Measurements from ENCODE around the gene PLRG1.
A peak's percentile ranks its signal among the peaks of the same experiment; 100 is the strongest.

Gene PLRG1

DNA sequence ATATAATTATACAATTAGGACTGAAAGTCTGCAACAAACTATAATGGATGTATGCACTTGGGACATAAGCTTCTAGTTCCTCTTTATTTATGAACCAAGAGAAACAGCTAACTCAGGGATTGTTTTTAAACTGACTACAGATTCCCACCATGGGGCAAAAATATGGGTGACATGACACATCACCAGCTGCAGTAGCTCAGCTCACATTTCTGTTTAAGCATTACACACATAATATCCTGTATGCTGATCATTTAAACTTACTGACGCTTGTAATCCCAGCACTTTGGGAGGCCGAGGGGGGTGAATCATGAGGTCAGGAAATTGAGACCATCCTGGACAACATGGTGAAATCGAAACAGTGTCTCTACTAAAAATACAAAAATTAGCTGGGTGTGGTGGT lies 24.1 kb upstream of the PLRG1 start:
- DNase-seq = no peak

DNA sequence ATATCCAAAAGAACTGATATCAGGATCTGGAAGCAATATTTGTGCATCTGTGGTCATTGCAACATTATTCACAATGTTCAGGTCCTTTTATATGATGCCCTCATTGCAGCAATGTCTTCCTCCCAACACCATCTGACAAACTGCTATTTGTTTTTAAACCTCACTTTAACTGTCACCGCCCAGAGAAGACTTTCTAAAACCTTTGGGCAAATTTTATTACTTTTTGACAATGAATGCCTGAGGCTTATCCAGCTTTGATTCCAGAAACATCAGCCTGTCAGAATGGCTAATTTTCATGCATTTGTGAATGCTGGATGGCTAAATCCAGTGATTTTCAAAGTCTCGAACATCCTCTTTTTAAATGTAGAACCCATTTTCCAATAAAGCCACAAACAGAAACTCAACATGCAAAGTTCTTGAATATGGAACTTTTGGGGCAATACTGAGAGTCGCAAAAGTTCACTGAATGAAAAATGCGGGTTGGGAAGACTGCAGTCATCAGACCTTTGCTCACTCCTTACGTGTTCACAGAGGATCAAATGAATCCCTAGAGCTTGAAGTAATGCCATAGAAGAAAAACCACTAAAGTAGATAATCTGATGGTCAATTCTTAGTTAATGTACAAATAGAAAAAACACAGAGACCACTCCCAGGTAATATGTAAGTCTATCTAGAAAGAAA lies 23.1 kb upstream of the PLRG1 start:
- DNase-seq = no peak

DNA sequence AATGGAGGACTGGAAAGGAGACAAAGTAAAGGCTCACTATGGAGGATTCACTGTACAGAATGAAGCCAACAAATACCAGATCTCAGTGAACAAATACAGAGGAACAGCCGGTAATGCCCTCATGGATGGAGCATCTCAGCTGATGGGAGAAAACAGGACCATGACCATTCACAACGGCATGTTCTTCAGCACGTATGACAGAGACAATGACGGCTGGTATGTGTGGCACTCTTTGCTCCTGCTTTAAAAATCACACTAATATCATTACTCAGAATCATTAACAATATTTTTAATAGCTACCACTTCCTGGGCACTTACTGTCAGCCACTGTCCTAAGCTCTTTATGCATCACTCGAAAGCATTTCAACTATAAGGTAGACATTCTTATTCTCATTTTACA lies 19.4 kb upstream of the PLRG1 start:
- no peak for DNase-seq

DNA sequence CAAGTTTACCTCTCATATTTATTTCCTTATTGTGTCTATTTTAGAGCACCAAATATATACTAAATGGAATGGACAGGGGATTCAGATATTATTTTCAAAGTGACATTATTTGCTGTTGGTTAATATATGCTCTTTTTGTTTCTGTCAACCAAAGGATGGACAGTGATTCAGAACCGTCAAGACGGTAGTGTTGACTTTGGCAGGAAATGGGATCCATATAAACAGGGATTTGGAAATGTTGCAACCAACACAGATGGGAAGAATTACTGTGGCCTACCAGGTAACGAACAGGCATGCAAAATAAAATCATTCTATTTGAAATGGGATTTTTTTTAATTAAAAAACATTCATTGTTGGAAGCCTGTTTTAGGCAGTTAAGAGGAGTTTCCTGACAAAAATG lies 18.8 kb upstream of the PLRG1 start:
- DNase-seq = no peak

DNA sequence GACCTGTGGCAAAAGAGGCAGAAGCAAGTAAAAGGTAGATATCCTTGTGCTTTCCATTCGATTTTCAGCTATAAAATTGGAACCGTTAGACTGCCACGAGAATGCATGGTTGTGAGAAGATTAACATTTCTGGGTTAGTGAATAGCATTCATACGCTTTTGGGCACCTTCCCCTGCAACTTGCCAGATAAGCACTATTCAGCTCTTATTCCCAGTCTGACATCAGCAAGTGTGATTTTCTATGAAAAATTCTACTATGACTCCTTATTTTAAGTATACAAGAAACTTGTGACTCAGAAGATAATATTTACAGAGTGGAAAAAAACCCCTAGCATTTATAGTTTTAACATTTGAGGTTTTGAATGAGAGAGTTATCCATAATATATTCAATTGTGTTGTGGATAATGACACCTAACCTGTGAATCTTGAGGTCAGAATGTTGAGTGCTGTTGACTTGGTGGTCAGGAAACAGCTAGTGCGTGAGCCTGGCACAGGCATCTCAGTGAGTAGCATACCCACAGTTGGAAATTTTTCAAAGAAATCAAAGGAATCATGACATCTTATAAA lies 16.5 kb upstream of the PLRG1 start:
- no peak for DNase-seq

DNA sequence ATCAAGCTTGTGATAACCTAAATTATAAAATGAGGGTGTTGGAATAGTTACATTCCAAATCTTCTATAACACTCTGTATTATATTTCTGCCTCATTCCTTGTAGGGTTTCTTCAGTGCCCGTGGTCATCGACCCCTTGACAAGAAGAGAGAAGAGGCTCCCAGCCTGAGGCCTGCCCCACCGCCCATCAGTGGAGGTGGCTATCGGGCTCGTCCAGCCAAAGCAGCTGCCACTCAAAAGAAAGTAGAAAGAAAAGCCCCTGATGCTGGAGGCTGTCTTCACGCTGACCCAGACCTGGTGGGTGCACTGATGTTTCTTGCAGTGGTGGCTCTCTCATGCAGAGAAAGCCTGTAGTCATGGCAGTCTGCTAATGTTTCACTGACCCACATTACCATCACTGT lies 15.5 kb upstream of the PLRG1 start:
- no peak for DNase-seq

DNA sequence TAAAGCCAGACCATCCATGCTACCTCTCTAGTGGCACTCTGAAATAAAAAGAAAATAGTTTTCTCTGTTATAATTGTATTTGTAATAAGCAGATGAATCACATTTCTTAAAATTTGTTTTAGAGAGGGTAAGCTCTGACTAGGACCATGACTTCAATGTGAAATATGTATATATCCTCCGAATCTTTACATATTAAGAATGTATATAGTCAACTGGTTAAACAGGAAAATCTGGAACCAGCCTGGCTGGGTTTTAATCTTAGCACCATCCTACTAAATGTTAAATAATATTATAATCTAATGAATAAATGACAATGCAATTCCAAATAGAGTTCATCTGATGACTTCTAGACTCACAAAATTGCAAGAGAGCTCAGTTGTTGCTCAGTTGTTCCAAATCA lies 14.1 kb upstream of the PLRG1 start:
- DNase-seq = no peak

DNA sequence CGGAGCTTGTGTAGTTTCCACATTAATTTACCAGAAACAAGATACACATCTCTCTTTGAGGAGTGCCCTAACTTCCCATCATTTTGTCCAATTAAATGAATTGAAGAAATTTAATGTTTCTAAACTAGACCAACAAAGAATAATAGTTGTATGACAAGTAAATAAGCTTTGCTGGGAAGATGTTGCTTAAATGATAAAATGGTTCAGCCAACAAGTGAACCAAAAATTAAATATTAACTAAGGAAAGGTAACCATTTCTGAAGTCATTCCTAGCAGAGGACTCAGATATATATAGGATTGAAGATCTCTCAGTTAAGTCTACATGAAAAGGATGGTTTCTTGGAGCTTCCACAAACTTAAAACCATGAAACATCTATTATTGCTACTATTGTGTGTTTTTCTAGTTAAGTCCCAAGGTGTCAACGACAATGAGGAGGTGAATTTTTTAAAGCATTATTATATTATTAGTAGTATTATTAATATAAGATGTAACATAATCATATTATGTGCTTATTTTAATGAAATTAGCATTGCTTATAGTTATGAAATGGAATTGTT lies 12.6 kb upstream of the PLRG1 start, which contains the start of gene FGB:
FGB (plus strand) TSS at position 315 of the 558 bp plus-strand sequence; CDS start at position 323, 8 bp downstream.
- DNase-seq = no peak

DNA sequence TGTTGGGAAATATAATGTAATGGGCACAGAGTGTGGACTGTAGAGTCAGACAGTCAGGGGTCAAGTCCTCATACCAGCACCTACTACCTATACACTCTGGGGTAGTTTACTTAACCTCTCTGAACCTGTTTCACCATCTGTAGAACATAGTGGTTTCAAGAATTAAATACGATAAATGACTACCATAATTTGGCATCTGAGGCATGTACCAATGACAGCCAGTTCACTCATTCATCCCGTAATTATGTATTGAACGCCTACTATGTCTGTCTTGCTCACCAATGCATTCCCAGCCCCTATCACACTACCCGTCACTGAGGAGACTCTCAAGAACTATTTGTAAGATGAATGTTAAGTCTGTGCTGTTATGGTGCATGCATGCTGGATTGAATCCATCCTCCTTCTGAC lies 10.6 kb upstream of the PLRG1 start:
- DNase-seq = no peak

DNA sequence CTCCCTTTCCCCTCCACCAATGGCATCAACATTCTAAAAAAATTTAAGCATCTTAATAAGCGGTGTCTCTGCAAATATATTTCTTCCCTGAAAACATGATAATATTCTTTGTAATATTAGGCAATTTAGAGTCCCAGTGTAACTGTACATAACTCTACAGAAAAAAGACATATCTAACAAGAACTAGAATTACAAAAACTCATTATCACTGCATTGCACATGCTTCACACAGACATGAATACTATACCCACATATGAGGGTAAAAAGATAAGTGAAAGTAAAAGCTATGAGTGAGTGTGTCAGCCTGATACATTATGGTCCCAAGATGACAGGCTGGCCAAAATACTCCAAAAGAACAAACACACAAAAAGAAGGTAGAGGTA lies 10.2 kb upstream of the PLRG1 start:
- no peak for DNase-seq

DNA sequence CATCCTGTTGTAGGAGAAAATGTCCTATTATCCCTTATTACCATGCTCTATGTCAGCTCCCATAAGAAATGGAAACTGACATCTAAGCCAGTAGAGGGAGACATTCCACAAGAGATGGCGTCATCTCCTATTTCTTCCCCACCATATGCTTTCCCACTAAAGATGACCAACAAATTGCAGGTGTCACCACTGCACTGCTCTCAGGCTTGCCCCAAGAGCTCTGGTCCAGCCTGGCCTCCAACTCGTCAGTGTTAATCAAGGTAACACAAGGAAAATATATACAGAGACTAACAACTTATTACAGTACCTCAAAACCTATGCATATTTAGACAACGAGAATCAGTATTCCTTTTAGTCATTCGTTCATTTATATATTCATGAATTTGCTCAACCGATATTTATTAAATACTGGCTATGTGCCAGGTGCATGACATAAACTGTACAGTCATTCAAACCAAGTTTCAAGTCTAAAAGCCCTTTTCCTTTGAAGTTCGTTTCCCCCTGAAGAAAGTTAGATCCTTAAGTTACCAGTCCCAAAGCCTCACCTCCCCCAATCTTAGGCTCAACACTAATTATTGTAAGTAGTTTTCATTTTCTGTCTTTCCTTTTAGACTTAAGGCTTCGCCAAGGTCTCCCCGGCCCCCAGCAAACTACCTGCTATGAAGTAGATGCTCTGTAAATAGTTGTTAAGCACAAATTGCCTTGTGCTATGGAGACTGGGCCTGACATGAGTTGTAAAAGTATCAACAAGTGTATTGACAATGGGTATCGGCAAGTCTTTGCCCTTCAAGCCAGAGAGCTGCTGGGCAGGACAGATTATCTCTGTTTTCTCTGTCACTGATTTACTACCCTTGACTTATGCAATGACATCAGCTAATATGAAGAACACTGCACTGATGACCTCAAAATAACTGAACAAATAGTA lies 9.6 kb upstream of the PLRG1 start:
- peak in 9 of 51 donors; percentile 1 to 33 (median 2) for DNase-seq

DNA sequence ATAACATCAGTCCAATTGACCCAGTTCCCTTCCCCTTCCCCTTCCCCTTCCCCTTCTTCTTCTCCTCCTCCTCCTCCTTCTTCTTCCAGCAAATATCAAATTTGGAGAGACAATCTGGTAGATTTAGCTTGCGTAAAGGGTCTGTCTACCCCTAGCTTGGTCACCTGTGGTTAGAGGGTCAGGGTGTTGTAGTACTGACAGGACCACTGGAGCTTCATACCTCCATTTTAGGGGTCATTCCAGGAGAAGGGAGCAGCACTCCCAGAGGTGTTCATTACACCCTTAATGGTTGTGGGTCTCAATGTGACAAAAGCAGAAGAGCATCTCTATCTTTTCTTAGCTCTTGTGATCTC lies 8.9 kb upstream of the PLRG1 start:
- no peak for DNase-seq

DNA sequence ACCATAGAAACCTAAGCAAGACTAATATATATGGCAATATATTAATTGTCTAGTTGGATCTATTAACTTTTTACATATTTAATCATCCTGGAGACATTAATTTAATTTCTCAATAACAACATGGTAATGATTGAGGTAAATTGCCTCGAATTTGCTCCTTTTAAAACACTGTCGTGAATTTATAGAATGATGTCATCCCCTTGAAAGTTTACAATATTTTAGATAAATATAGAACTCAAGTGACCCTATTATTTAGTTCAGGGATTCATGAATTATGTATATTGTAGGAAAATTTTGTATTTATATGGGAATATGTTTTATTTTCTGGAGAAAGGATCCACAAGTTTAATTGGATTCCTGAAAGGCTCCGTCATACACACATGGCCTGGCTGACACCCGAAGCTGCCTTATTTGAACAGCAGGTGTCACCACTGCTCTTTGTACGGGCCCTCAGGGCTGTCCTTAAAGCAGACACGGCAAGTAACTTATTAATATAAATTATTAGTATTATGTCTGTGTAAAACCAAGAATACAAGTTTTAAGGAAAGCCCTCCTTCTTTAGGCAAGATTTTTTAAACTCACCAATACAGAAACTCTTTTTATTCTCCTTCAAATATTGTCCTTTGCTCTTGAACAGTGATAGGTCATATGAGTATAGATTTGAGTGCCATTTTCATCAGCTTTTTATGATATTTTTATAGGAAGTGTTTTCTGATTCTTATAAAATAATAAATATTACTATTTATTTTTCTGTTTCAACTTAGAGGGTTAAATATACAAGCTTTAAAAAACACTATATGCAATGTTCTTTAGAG lies 1.9 kb upstream of the PLRG1 start:
- DNase-seq = peak in 48 of 51 donors; percentile 1 to 82 (median 42)

DNA sequence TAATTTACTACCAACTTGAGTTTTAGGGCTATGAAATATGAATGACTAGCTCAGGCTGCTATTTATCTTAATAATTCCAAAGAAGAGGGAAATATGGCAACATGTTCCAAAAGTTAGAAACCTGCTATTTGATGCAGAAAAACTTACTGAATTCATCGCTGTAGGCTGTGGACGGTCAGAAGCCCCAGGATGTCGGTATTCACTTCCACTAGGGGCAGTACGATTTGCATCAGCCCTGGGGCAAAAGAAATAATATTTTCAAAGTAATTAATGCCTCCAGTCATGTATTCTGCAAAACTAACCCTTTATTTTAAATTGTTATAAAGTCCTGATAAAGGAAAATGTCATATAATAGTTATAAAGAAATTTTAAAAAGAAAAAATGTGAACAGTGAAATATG lies 4.5 kb downstream of the PLRG1 start:
- DNase-seq = no peak

DNA sequence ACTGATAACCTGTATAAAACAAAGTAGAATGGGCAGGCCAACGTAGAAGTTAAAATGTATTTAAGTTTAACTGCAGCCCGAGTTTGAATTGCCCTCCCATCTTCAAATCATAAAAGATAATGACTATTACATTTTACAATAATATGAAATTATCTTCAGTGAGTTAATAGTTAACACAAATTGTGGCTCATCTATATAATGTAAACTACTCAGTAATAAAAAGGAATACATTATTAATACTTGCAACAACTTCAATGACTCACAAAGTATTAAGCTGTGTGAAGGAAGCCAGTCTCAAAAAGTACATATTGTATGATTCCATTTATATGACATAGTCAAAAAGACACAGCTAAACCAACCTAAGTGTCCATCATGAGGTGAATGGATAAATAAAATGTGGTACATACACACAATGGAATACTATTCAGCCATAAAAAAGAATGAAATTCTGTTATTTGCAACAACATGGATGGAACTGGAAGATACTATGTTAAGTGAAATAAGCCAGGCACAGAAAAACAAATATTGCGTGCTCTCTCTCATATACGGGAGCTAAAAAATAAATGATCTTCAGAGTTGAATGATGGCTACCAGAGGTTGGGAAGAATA lies 7.8 kb downstream of the PLRG1 start:
- no peak for DNase-seq

DNA sequence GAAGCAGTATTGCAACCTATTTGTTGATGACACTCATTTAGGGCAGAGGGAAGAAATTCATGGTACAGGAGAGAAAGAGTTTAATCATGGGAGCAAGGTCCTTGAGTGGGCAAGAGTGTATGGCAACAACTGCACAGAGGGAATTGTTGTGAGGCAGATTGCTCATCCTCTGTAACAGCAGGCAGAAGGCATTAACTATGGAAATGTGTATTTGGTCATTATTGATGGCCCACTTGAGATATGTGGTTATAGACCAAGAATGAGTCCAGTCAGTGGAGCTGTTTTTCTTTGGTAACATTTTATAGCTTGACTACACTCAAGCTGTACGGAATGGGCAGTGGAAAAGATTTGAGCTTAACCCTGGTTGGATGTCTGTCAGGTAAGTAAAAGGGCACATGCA lies 15.9 kb downstream of the PLRG1 start:
- no peak for DNase-seq

DNA sequence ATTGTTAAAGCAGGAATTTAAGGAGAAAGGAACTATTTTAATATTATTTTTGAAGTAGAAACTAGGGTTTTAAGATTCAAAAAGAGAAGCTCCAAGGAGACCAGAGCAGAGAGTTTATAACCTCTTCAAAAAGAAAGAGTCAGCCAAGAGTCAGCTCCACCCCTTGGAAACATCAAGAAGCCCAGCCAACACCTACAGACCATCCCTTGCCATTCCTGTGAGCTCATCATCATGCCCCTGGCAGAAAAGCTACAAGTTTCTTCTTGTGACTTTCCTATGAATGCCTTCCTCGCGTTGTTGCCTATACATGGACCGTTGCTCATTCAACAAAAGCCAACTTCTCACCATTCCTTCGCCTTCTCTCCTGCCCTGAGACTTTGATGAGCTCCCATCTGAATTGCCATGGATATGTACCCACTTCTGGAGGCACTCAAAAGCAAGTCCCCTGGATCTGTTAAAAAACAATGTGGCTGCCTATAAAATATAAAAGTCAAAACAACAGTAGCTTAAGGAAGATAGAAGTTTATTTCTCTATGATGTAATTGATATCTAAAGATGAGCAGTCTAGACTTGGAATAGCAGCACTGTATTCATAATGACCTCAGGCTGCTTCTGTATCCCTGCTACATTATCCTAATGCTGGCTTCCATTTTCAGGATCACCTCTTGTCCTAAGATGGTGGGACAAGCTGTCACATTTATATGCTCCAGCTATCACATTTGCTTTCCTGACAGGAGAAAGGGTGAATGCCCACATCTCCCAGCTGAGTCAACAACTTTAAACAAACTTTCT lies 20.3 kb downstream of the PLRG1 start:
- DNase-seq = no peak

DNA sequence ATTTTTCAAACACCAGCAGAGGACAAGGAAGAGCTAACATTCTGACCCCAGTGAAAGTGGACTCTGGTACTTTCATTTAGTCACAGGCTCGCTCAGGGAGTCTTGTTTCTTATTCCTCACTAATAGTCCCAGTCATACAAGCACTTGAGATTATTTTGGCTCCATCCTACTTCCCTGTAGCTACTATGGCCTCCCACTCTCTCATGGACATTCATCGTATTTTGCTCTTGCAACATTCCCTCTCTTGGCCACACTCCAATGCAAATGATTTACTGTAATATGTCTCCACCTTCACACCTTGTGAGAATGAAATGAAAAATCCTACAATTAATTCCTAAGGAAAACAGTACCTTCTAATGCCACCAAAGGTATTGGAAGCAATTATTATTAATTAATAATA lies 21.3 kb downstream of the PLRG1 start:
- no peak for DNase-seq

DNA sequence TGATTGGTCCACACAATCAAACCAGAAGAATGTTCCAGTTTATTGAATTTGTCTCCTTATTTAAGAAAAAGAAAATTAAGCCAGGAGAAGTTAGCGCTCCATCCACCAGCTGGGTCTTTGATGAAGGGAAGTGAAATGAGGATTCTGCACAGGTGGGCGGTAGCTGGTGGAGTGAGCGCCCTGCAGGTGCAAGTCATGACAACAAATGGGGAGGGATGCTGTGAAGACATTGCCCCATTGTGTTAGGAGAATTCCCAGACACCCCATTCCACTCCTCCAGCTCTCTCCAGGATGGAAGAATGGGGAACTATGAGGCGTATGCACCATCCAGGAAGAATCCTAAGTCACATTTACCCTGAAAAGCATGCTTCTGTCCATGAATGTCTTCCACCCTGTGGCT lies 22.9 kb downstream of the PLRG1 start:
- no peak for DNase-seq

DNA sequence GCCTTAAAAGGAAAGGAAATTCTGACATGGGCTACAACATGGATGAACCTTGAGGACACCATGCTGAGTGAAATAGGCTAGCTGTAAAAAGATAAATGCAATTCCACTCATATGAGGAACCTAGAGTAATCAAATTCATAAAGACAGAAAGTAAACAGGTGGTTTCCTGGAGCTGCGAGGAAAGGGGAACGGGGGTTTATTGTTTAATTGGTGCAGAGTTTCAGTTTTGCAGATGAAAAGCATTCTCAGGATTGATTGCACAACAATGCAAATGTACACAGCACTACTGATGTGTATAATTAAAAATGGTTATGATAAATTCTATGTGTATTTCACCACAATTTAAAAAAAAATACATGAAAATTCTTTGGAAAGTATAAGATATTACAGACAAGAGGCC lies 24.0 kb downstream of the PLRG1 start:
- no peak for DNase-seq
